HEK293 (cell line): ENCODE measurements around the gene MYO1E.

Source experiments
- CTCF ChIA-PET: fragments of 350-600 bp; formaldehyde crosslinking; extraction: SDS; loops from one replicate; lab custom pipeline; 2021; ENCODE audit warnings: antibody characterized with exemption; lab: Yijun Ruan, JAX
- POLR2A ChIA-PET: fragments of 300-600 bp; formaldehyde crosslinking; extraction: SDS; loops from one replicate; lab custom pipeline; 2020; ENCODE audit warnings: antibody characterized with exemption, inconsistent platforms; lab: Yijun Ruan, JAX
- H3K27ac ChIP-seq: fragments of 200-500 bp; sonication (Bioruptor generic); 2 replicates; pipeline ENCODE4 v1.5.1; 2014; ENCODE audit warnings: low read depth, low read length, control low read depth, inconsistent platforms; ENCODE audit errors: extremely low read depth
- H3K36me3 ChIP-seq, 2 experiments: fragments of 200-500 bp in 1 of 2; sonication (Bioruptor generic) in 1 of 2; 1 replicate in 1 of 2; 2 replicates in 1 of 2; pipeline ENCODE4 v1.5.1; 2014 to 2017; ENCODE audit warnings: inconsistent platforms in 2 of 2, low read length in 2 of 2; ENCODE audit not compliant: control insufficient read depth in 2 of 2, insufficient read depth in 1 of 2
- H3K4me1 ChIP-seq: fragments of 200-500 bp; sonication (Bioruptor generic); 2 replicates; pipeline ENCODE4 v1.5.1; 2014; ENCODE audit warnings: mild to moderate bottlenecking, low read length, inconsistent platforms; ENCODE audit not compliant: control insufficient read depth, insufficient read depth
- H3K4me3 ChIP-seq: 2 replicates; pipeline ENCODE4 v1.5.1; 2011; ENCODE audit warnings: low read depth, mild to moderate bottlenecking, control low read depth, low read length, moderate library complexity
- H3K9me3 ChIP-seq: fragments of 200-500 bp; sonication (Bioruptor generic); 2 replicates; pipeline ENCODE4 v1.5.1; 2014; ENCODE audit warnings: low read depth, low read length, inconsistent platforms; ENCODE audit not compliant: control insufficient read depth, insufficient read depth
- BCL11B ChIP-seq: fragments of 450-650 bp; formaldehyde crosslinking; IDR thresholded peaks from 2 replicates; pipeline ENCODE4 v1.5.1; 2016; ENCODE audit warnings: low read depth, missing biosample characterization, missing genetic modification characterization
- GFI1B ChIP-seq: fragments of 450-650 bp; formaldehyde crosslinking; IDR thresholded peaks from 2 replicates; pipeline ENCODE4 v1.5.1; 2016; ENCODE audit warnings: missing biosample characterization, missing genetic modification characterization
- KLF9 ChIP-seq: fragments of 450-650 bp; formaldehyde crosslinking; IDR thresholded peaks from 2 replicates; pipeline ENCODE4 v1.5.1; 2016; ENCODE audit warnings: missing biosample characterization, missing genetic modification characterization, low read depth
- SETDB1 ChIP-seq: IDR thresholded peaks from one replicate; pipeline ENCODE4 v1.6.1; 2017; ENCODE audit warnings: mild to moderate bottlenecking, low read length, moderate library complexity, mixed read lengths; ENCODE audit not compliant: insufficient read length
- ZBTB8A ChIP-seq: fragments of 450-650 bp; formaldehyde crosslinking; IDR thresholded peaks from 2 replicates; pipeline ENCODE4 v1.5.1; 2016; ENCODE audit warnings: missing biosample characterization, missing genetic modification characterization
- ZFP3 ChIP-seq: fragments of 450-650 bp; formaldehyde crosslinking; IDR thresholded peaks from 2 replicates; pipeline ENCODE4 v1.5.1; 2016; ENCODE audit warnings: low read depth, missing biosample characterization, missing genetic modification characterization
- ZNF138 ChIP-seq: fragments of 450-650 bp; formaldehyde crosslinking; IDR thresholded peaks from 2 replicates; pipeline ENCODE4 v1.5.1; 2016; ENCODE audit warnings: missing biosample characterization, missing genetic modification characterization, borderline replicate concordance
- ZNF266 ChIP-seq: fragments of 450-650 bp; formaldehyde crosslinking; IDR thresholded peaks from 2 replicates; pipeline ENCODE4 v1.5.1; 2016; ENCODE audit warnings: missing biosample characterization, missing genetic modification characterization, low read depth
- ZNF366 ChIP-seq: fragments of 450-650 bp; formaldehyde crosslinking; conservative IDR thresholded peaks from 2 replicates; pipeline ENCODE4 v1.5.1; 2016; ENCODE audit warnings: missing biosample characterization, missing genetic modification characterization
- ZNF37A ChIP-seq: fragments of 450-650 bp; IDR thresholded peaks from 2 replicates; pipeline ENCODE4 v1.5.1; 2018; ENCODE audit warnings: missing biosample characterization, missing genetic modification characterization
- ZNF423 ChIP-seq: fragments of 450-650 bp; formaldehyde crosslinking; IDR thresholded peaks from 2 replicates; pipeline ENCODE4 v1.5.1; 2016; ENCODE audit warnings: missing biosample characterization, missing genetic modification characterization
- ZNF501 ChIP-seq: fragments of 450-650 bp; formaldehyde crosslinking; IDR thresholded peaks from 2 replicates; pipeline ENCODE4 v1.5.1; 2016; ENCODE audit warnings: missing biosample characterization, missing genetic modification characterization
- ZNF521 ChIP-seq: fragments of 450-650 bp; formaldehyde crosslinking; IDR thresholded peaks from 2 replicates; pipeline ENCODE4 v1.5.1; 2017; ENCODE audit warnings: missing biosample characterization, mild to moderate bottlenecking, missing genetic modification characterization
- ZNF580 ChIP-seq: fragments of 450-650 bp; formaldehyde crosslinking; IDR thresholded peaks from 2 replicates; pipeline ENCODE4 v1.5.1; 2016; ENCODE audit warnings: missing biosample characterization, missing genetic modification characterization
- ZNF624 ChIP-seq: fragments of 450-650 bp; formaldehyde crosslinking; IDR thresholded peaks from 2 replicates; pipeline ENCODE4 v1.5.1; 2017; ENCODE audit warnings: missing biosample characterization, missing genetic modification characterization
- ZNF677 ChIP-seq: fragments of 450-650 bp; IDR thresholded peaks from 2 replicates; pipeline ENCODE4 v1.5.0; 2018; ENCODE audit warnings: missing biosample characterization, mild to moderate bottlenecking, missing genetic modification characterization, moderate library complexity
- ZNF704 ChIP-seq: fragments of 450-650 bp; formaldehyde crosslinking; IDR thresholded peaks from 2 replicates; pipeline ENCODE4 v1.5.1; 2016; ENCODE audit warnings: missing biosample characterization, missing genetic modification characterization
- ZNF777 ChIP-seq: fragments of 450-650 bp; formaldehyde crosslinking; IDR thresholded peaks from 2 replicates; pipeline ENCODE4 v1.5.1; 2017; ENCODE audit warnings: missing biosample characterization, missing genetic modification characterization, borderline replicate concordance
- ZNF785 ChIP-seq: fragments of 450-650 bp; formaldehyde crosslinking; IDR thresholded peaks from 2 replicates; pipeline ENCODE4 v1.5.1; 2016; ENCODE audit warnings: missing biosample characterization, missing genetic modification characterization
- ZSCAN16 ChIP-seq: fragments of 450-650 bp; formaldehyde crosslinking; IDR thresholded peaks from 2 replicates; pipeline ENCODE4 v1.5.1; 2016; ENCODE audit warnings: missing biosample characterization, missing genetic modification characterization
- TF ChIP-seq, protein P1 (sequence below): fragments of 450-650 bp; formaldehyde crosslinking; IDR thresholded peaks from 2 replicates; pipeline ENCODE4 v1.5.1; 2017; ENCODE audit warnings: missing biosample characterization, missing genetic modification characterization
- TF ChIP-seq, protein P2 (sequence below): fragments of 450-650 bp; formaldehyde crosslinking; IDR thresholded peaks from 2 replicates; pipeline ENCODE4 v1.5.1; 2016; ENCODE audit warnings: missing biosample characterization, missing genetic modification characterization, low read depth

The MYO1E gene

GRCh38 chr15:59278120-59278519 lies 94.6 kb downstream of the MYO1E start (continued):
- TF ChIP-seq, protein P1, sequence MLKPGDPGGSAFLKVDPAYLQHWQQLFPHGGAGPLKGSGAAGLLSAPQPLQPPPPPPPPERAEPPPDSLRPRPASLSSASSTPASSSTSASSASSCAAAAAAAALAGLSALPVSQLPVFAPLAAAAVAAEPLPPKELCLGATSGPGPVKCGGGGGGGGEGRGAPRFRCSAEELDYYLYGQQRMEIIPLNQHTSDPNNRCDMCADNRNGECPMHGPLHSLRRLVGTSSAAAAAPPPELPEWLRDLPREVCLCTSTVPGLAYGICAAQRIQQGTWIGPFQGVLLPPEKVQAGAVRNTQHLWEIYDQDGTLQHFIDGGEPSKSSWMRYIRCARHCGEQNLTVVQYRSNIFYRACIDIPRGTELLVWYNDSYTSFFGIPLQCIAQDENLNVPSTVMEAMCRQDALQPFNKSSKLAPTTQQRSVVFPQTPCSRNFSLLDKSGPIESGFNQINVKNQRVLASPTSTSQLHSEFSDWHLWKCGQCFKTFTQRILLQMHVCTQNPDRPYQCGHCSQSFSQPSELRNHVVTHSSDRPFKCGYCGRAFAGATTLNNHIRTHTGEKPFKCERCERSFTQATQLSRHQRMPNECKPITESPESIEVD (tag by site-specific recombination) = no peak
- TF ChIP-seq ZNF423 = no peak
- TF ChIP-seq ZNF138 (tag by site-specific recombination) = no peak
- TF ChIP-seq ZSCAN16 (tag by site-specific recombination) = no peak
- TF ChIP-seq ZNF624 (tag by site-specific recombination) = no peak
- TF ChIP-seq ZNF777 (tag by site-specific recombination) = no peak

DNA sequence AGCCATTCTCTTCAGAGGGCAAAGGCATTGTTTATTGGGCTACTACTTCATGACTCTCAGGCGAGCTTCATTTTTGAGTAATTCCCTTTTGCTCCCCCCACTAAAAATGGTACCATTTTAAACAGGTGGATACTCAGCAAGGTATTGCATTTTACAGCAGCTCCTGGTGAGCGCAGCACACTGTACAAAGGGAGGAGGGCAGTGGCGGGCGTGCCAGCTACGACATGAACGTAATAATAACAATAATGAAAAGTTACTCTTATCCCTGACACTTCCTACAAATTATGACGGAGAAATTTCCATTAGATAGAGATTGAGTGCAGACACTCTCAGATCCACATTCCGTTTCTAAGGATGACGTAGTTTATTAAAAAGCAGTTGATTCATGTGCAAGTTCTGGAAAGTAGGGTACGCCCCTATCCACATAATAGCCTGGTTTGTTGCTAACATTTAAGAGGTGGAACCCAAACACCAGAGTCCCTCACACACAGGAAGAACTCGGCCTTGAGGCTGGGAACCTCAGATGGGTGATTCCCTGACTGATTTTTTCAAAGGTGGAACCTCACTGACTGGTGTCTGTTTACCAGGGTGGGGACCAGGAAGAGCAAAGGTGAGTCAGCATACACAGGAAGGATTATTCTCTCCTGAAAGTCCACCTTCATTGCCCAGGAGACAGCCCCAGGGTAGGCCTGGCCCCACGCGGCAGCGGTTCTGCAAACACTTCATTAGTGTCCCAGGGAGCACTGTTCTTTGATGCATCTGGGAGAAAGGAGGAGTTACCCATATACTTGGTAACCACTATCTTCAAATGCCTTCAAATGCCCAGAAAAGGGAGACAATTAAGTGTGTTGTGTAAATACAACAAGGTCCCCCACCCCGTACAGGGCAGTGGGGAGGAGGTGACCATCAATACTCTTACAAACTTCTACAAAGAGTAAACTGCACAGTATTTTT lies 96.2 kb downstream of the MYO1E start:
- ChIA-PET POLR2A (no interaction called here), CTCF (no interaction called here)
- Histone ChIP-seq H3K4me1 (no peaks in the 10 kb centered on the region), H3K36me3 (no peaks in the 10 kb centered on the region), H3K9me3 (no peaks in the 10 kb centered on the region), H3K4me3 (no peak overlapping the region), H3K27ac (no peak overlapping the region)
- no peak for TF ChIP-seq ZNF366 (tag by site-specific recombination)
- TF ChIP-seq ZNF501 = no peak
- no peak for TF ChIP-seq KLF9
- no peak for TF ChIP-seq ZFP3 (tag by site-specific recombination)
- no peak for TF ChIP-seq SETDB1

DNA sequence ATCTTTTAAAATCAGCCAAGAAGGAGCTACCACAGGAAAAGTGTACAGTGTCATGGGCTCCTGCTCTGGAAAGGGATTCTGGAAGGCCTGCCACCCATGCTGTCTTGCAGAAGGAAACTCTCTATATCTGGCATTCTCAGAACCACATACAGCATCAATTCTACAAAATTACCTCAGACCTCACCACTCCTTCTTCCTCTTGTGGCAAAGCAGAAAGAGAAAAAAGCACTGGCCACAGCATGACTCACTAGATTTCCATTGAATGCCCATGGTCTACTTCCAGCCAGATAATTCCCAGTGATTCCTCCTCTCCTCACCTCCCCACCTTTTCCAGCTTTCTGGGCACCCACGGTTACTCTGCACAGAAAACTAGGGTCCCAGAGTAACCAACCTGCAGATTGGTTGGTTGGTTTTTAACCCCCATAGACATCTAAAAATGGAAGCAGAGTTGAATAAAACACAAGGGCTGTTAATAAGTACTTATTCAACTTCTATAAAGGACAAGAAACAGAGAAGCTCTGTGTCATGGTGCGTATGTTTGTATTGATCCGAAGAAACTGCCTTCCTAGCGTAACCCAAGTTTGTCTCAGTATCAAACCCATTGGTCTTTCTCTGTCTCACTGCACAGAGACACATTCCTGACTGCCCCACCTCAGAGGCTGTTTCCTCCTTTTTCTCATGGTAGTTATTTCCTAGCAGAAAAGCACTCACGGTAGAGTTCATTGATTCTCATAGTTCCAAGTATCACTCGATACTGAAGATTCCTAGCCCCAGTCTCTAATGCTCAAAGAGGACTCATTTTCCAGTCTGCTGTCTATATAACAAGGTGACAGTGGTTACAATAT lies 98.3 kb downstream of the MYO1E start:
- ChIA-PET POLR2A (no interaction called here), CTCF (interaction anchor here (0.7 kb wide), 1 partner anchor 31 kb away, joined by 3 read pairs; no protein-coding TSS in a partner anchor)
- H3K4me3 ChIP-seq = no peak overlapping the region
- no peak overlapping the region for H3K27ac ChIP-seq
- TF ChIP-seq ZNF785 (tag by site-specific recombination) = no peak
- TF ChIP-seq, protein P2, sequence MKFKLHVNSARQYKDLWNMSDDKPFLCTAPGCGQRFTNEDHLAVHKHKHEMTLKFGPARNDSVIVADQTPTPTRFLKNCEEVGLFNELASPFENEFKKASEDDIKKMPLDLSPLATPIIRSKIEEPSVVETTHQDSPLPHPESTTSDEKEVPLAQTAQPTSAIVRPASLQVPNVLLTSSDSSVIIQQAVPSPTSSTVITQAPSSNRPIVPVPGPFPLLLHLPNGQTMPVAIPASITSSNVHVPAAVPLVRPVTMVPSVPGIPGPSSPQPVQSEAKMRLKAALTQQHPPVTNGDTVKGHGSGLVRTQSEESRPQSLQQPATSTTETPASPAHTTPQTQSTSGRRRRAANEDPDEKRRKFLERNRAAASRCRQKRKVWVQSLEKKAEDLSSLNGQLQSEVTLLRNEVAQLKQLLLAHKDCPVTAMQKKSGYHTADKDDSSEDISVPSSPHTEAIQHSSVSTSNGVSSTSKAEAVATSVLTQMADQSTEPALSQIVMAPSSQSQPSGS = no peak
- TF ChIP-seq GFI1B (tag by site-specific recombination) = no peak
- no peak for TF ChIP-seq ZNF580 (tag by site-specific recombination)
- no peak for TF ChIP-seq ZNF704 (tag by site-specific recombination)
- no peak for TF ChIP-seq ZNF266
- TF ChIP-seq ZBTB8A (tag by site-specific recombination) = no peak
- no peak for TF ChIP-seq ZNF521
- no peak for TF ChIP-seq ZNF677
- TF ChIP-seq BCL11B (tag by site-specific recombination) = no peak
- no peak for TF ChIP-seq ZNF37A (tag by site-specific recombination)
- no peaks in the 10 kb centered on the region for H3K9me3 ChIP-seq
- H3K36me3 ChIP-seq = no peaks in the 10 kb centered on the region; a peak in 1 of 3 replicates
- no peaks in the 10 kb centered on the region for H3K4me1 ChIP-seq
